K562 (cell line): ENCODE measurements around the gene MED12. TPM values are rescaled to one million over a fixed set of nuclear protein-coding genes. Genes with fewer than 3 reads are reported as not detected.

Experiments
- ATAC-seq: fragments of 200-7000 bp; cut with Tn5 transposase; 3 replicates; pipeline ENCODE4 v1.9.1; 2020; ENCODE audit warnings: moderate library complexity
- BruUV-seq: library from RNA; stranded (reverse); fragments of 400-500 nt; replicated peaks from 2 replicates; lab custom pipeline; 2021; lab: Mats Ljungman, UMichigan
- CTCF ChIA-PET: fragments of 300-600 bp; formaldehyde crosslinking; extraction: SDS; loops from one replicate; lab custom pipeline; 2021; ENCODE audit warnings: low intra/inter-chr PET ratio; lab: Yijun Ruan, JAX
- POLR2A ChIA-PET: fragments of 300-600, 350-650 bp; sonication (Branson Sonifier 250); formaldehyde crosslinking; extraction: SDS; loops from one replicate; lab custom pipeline; 2021; ENCODE audit warnings: antibody characterized with exemption, inconsistent platforms; lab: Yijun Ruan, JAX
- DNase-seq, 4 experiments: peaks; one replicate each; pipeline versions ENCODE4 v3.0.0 to v3.0.0-alpha.2; 2011 to 2018; ENCODE audit warnings: low spot score in 3 of 4, mixed read lengths in 3 of 4; ENCODE audit errors: extremely low read depth in 1 of 4
- FAIRE-seq: peaks from 2 replicates; lab custom pipeline; 2011; peaks lifted over from hg19 to GRCh38; lab: Jason Lieb, UNC
- H2AFZ ChIP-seq: 2 replicates; pipeline ENCODE4 v1.6.0; 2011; ENCODE audit warnings: low read depth, low read length, control low read depth, inconsistent platforms
- H3K27ac ChIP-seq: fragments of 200-600 bp; 3 replicates; pipeline ENCODE4 v1.8.0; 2011; ENCODE audit warnings: low read depth, mild to moderate bottlenecking, control low read depth, inconsistent platforms, low read length, moderate library complexity, mixed read lengths; ENCODE audit errors: extremely low read depth
- H3K27me3 ChIP-seq, 2 experiments: fragments of 300-600 bp in 1 of 2; 2 replicates in 1 of 2; 3 replicates in 1 of 2; pipeline versions ENCODE4 v1.6.0 to v1.8.0; 2011; ENCODE audit warnings: inconsistent platforms in 2 of 2, low read length in 2 of 2, mild to moderate bottlenecking in 1 of 2, mixed read lengths in 1 of 2, moderate library complexity in 1 of 2; ENCODE audit not compliant: control insufficient read depth in 2 of 2, insufficient read depth in 2 of 2
- H3K36me3 ChIP-seq: fragments of 300-600 bp; 3 replicates; pipeline ENCODE4 v1.8.0; 2011; ENCODE audit warnings: mild to moderate bottlenecking, low read length, inconsistent platforms; ENCODE audit not compliant: control insufficient read depth, insufficient read depth
- H3K4me1 ChIP-seq, 2 experiments: fragments of 200-600 bp in 1 of 2; replicated peaks in 1 of 2; 2 replicates in 1 of 2; 3 replicates in 1 of 2; pipeline versions ENCODE4 v1.5.1 to v1.8.0; 2011; ENCODE audit warnings: inconsistent platforms in 2 of 2, low read length in 2 of 2, mild to moderate bottlenecking in 1 of 2, mixed read lengths in 1 of 2, moderate library complexity in 1 of 2; ENCODE audit not compliant: control insufficient read depth in 2 of 2, insufficient read depth in 2 of 2
- H3K4me2 ChIP-seq: 2 replicates; pipeline ENCODE4 v1.6.1; 2011; ENCODE audit warnings: low read length, control low read depth, inconsistent platforms, mixed read lengths; ENCODE audit not compliant: insufficient read depth
- H3K4me3 ChIP-seq: fragments of 200-600 bp; sonication (generic), shearing (Covaris generic); 2 replicates; pipeline ENCODE4 v1.5.1; 2016; ENCODE audit warnings: control low read depth, inconsistent platforms
- H3K79me2 ChIP-seq: fragments of 200-600 bp; 3 replicates; pipeline ENCODE4 v1.8.0; 2011; ENCODE audit warnings: low read length, inconsistent platforms; ENCODE audit not compliant: control insufficient read depth, insufficient read depth
- H3K9ac ChIP-seq, 2 experiments: 2 replicates each; pipeline versions ENCODE4 v1.6.0 to v1.6.1; 2011; ENCODE audit warnings: low read depth in 2 of 2, low read length in 2 of 2, control low read depth in 1 of 2, inconsistent platforms in 1 of 2, mild to moderate bottlenecking in 1 of 2, mixed read lengths in 1 of 2; ENCODE audit not compliant: insufficient read depth in 1 of 2
- H3K9me1 ChIP-seq: one replicate; pipeline ENCODE4 v1.6.0; 2011; ENCODE audit warnings: inconsistent platforms, mild to moderate bottlenecking, low read length, moderate library complexity; ENCODE audit not compliant: control insufficient read depth, insufficient read depth
- H3K9me3 ChIP-seq: replicated peaks from 2 replicates; pipeline ENCODE4 v1.5.1; 2011; ENCODE audit warnings: low read depth, low read length, inconsistent platforms; ENCODE audit not compliant: control insufficient read depth, insufficient read depth
- H4K20me1 ChIP-seq: replicated peaks from 2 replicates; pipeline ENCODE4 v1.6.1; 2011; ENCODE audit warnings: low read length, inconsistent platforms, mixed read lengths; ENCODE audit not compliant: control insufficient read depth, insufficient read depth
- ARNT ChIP-seq, 2 experiments: fragments of 450-650 bp; IDR thresholded peaks; 2 replicates each; pipeline ENCODE4 v1.6.1; 2016; ENCODE audit warnings: mild to moderate bottlenecking in 1 of 2
- CBFA2T2 ChIP-seq: fragments of 450-650 bp; conservative IDR thresholded peaks from 2 replicates; pipeline ENCODE4 v1.6.1; 2017; ENCODE audit warnings: mild to moderate bottlenecking
- CBX5 ChIP-seq: IDR thresholded peaks from 2 replicates; pipeline ENCODE4 v1.6.1; 2014; ENCODE audit warnings: low read depth, borderline replicate concordance
- FOXA1 ChIP-seq: fragments of 450-650 bp; IDR thresholded peaks from 2 replicates; pipeline ENCODE4 v1.6.1; 2016; ENCODE audit warnings: mild to moderate bottlenecking, borderline replicate concordance
- HCFC1 ChIP-seq: IDR thresholded peaks from 2 replicates; pipeline ENCODE4 v1.6.1; 2012; ENCODE audit warnings: low read depth, low read length, improper control_type of control experiment
- MAFG ChIP-seq: fragments of 450-650 bp; conservative IDR thresholded peaks from 2 replicates; pipeline ENCODE4 v1.6.1; 2016; ENCODE audit warnings: missing genetic modification characterization, missing compliant biosample characterization
- NCOA1 ChIP-seq: fragments of 450-650 bp; IDR thresholded peaks from 2 replicates; pipeline ENCODE4 v1.6.1; 2016; ENCODE audit warnings: low read depth
- NFIC ChIP-seq: fragments of 450-650 bp; IDR thresholded peaks from 2 replicates; pipeline ENCODE4 v1.6.1; 2017; ENCODE audit warnings: mild to moderate bottlenecking, inconsistent platforms
- NR1H2 ChIP-seq: sonication (generic); formaldehyde crosslinking; IDR thresholded peaks from 2 replicates; pipeline ENCODE4 v1.4.0; 2020; ENCODE audit warnings: mild to moderate bottlenecking, missing genetic modification reagents
- NR2C1 ChIP-seq, 2 experiments: fragments of 450-650 bp; IDR thresholded peaks; 2 replicates each; pipeline ENCODE4 v1.6.1; 2017; ENCODE audit warnings: mild to moderate bottlenecking in 2 of 2, antibody characterized with exemption in 1 of 2, inconsistent platforms in 1 of 2, missing compliant biosample characterization in 1 of 2, missing genetic modification characterization in 1 of 2
- NUFIP1 ChIP-seq: fragments of 450-650 bp; IDR thresholded peaks from 2 replicates; pipeline ENCODE4 v1.6.1; 2018; ENCODE audit not compliant: partially characterized antibody
- SIRT6 ChIP-seq: IDR thresholded peaks from one replicate; pipeline ENCODE4 v1.6.1; 2012; ENCODE audit warnings: low read depth, mild to moderate bottlenecking, control low read depth, inconsistent platforms, low read length, moderate library complexity
- U2AF2 ChIP-seq: fragments of 200-400 bp; formaldehyde crosslinking; optimal IDR thresholded peaks from 2 replicates; pipeline ENCODE3; 2017; ENCODE audit warnings: low read depth, mild to moderate bottlenecking, low read length
- ZBTB2 ChIP-seq: fragments of 450-650 bp; IDR thresholded peaks from 2 replicates; pipeline ENCODE4 v1.6.1; 2016; ENCODE audit warnings: antibody characterized with exemption
- ZNF12 ChIP-seq: sonication (generic); formaldehyde crosslinking; IDR thresholded peaks from 2 replicates; pipeline ENCODE4 v1.4.0; 2020; ENCODE audit warnings: mild to moderate bottlenecking, missing genetic modification reagents
- ZNF586 ChIP-seq: fragments of 450-650 bp; formaldehyde crosslinking; conservative IDR thresholded peaks from 2 replicates; pipeline ENCODE4 v1.4.0; 2020; ENCODE audit warnings: mild to moderate bottlenecking, moderate library complexity
- ZNF695 ChIP-seq: fragments of 450-650 bp; formaldehyde crosslinking; IDR thresholded peaks from 2 replicates; pipeline ENCODE4 v1.4.0; 2020; ENCODE audit warnings: mild to moderate bottlenecking, moderate library complexity
- WGBS: fragments of 100-300 bp; shearing (Covaris generic); methylation state at CpG from one replicate; pipeline ENCODE4 v1.1.6; 2016; ENCODE audit warnings: low coverage, mixed read lengths; ENCODE audit not compliant: insufficient coverage; ENCODE audit errors: missing lambda C conversion rate; 5-methylcytosine and 5-hydroxymethylcytosine counted together
- in situ Hi-C: fragments of 300-500 bp; cut with MboI; formaldehyde crosslinking; loops from 4 replicates; pipeline ENCODE4 v1.15.0; 2018; ENCODE audit warnings: inconsistent platforms, mixed read lengths
- intact Hi-C: fragments of 100-400 bp; cut with micrococcal nuclease; formaldehyde crosslinking; loops from 2 replicates; pipeline ENCODE4 v1.14.2; 2022
- polyA plus RNA-seq, 8 experiments: library from polyadenylated mRNA; depleted of rRNA in 4 of 8; stranded (reverse) in 5 of 8; unstranded in 3 of 8; fragments of >200 nt; fragmentation: Nextera tagmentation in 2 of 8; fragmentation: Illumina TruSeq in 1 of 8; extraction: Ambion mirVana in 2 of 8; extraction: Trizol in 1 of 8; gene quantifications; 2 replicates each; pipeline versions ENCODE4 v1.2.1 to v1.2.3, GENCODE V29; 2011 to 2014; ENCODE audit warnings: inconsistent platforms in 1 of 8, missing spikeins in 1 of 8
- total RNA-seq, 7 experiments: library from RNA; depleted of rRNA in 6 of 7; stranded (reverse); fragments of >200 nt in 6 of 7; fragmentation: Illumina TruSeq in 2 of 7; extraction: Trizol in 2 of 7; gene quantifications; 2 replicates each; pipeline versions ENCODE4 v1.2.1 to v1.2.3, GENCODE V29; 2011 to 2021; ENCODE audit warnings: low replicate concordance in 1 of 7

The MED12 gene
- total and polyA plus RNA-seq, 9 of the 15 experiments (the other 6 are each of a cell fraction or from before 2014, with no cell fraction given): 1.6 to 49.7 (median 8.6) TPM

DNA sequence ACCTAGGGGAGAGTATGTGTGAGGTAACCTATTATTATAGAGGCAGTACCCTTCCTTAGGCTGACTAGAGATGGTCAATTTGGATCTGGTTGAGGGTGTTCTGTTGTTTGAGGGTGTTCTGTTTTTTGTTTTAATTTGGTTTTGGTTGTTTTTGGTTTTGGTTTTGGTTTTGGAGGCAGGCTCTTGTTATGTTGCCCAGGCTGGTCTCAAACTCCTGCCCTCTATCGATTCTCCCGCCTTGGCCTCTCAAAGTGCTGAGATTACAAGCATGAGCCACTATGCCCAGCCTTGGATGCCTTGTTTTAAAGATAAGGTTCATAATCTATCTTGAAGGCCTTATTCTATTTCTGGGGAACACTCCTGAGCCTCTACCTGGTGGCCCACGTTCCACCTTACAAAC, 12.8 kb upstream of the MED12 start:
- Histone ChIP-seq H3K79me2 (peaks cover 18% of the 10 kb centered on the region; the same call in 2 of the 3 replicates), H3K9me1 (no peaks in the 10 kb centered on the region), H3K9ac (peak overlapping the region in 1 of 2 experiments; percentile 2; a peak in 1 of 4 replicates), H4K20me1 (no peaks in the 10 kb centered on the region), H3K4me1 (peaks cover 52 to 77% of the 10 kb centered on the region in 2 experiments), H3K36me3 (peaks cover 3% of the 10 kb centered on the region; the same call in 1 of the 3 replicates), H3K4me2 (peak overlapping the region; percentile 46; the same call in 1 of the 2 replicates), H2AFZ (peak overlapping the region; percentile 29; the same call in 1 of the 2 replicates), H3K9me3 (no peaks in the 10 kb centered on the region), H3K27ac (peak overlapping the region; percentile 61), H3K27me3 (no peaks in the 10 kb centered on the region), H3K4me3 (no peak overlapping the region)
- ChIA-PET CTCF (no interaction called here), POLR2A (interaction anchor here (1.0 kb wide), 2 partner anchors 14 to 25 kb away, joined by 3 read pairs; no protein-coding TSS in a partner anchor)
- no TSS peak for BruUV-seq
- WGBS: 64% methylated on average over 3 of the region's 3 CpGs
- intact Hi-C loops: no loop called here
- ATAC-seq (no peak), DNase-seq (no peak), FAIRE-seq (peak; percentile 58)
- in situ Hi-C loops: no loop called here
- TF ChIP-seq ARNT (IDR thresholded peaks at IDR 0.05): no peak
- no peak for TF ChIP-seq ZNF586
- TF ChIP-seq CBFA2T2: no peak
- TF ChIP-seq NR2C1 (IDR thresholded peaks at IDR 0.05): no peak
- no peak for TF ChIP-seq NR2C1 (tag; IDR thresholded peaks at IDR 0.05)
- no peak for TF ChIP-seq NFIC
- TF ChIP-seq ZBTB2: no peak
- no peak for TF ChIP-seq ZNF12 (CRISPR knock-in tag)
- TF ChIP-seq ZNF695 (CRISPR knock-in tag): no peak
- no peak for TF ChIP-seq NUFIP1
- no peak for TF ChIP-seq CBX5
- no peak for TF ChIP-seq SIRT6
- TF ChIP-seq U2AF2: no peak
- no peak for TF ChIP-seq NR1H2 (CRISPR knock-in tag)
- TF ChIP-seq NCOA1: no peak
- no peak for TF ChIP-seq FOXA1
- TF ChIP-seq MAFG: no peak
- no peak for TF ChIP-seq HCFC1
